Hematopoietic multipotent progenitor cell treated with erythropoietin and hydrocortisone succinate and interleukin-3 and kit ligand, for 4 days (in vitro differentiated cells): ENCODE data around the gene CCDC12.

Source experiments
- DNase-seq: peaks from one replicate; pipeline ENCODE4 v3.0.0-alpha.2; 2015

CCDC12 gene

DNA sequence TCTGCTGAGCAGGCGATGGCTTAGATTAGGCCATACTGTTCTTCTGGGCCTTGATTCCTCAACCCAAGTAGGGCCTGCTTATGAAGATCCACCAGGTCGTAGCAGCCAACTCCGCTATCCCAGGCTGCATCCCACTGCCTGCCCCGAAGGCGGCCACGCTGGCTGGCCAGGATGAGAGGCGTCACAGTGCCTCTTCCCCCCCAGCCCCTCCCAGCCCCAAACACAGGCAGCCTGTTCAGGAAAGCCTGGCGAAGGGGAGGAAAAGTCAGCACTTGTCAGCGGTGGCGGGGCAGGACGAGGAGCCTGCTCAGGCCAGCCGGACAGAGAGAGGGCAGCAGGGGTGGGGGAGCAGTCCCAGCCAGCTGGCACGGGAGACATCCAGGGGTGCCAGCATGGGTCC is 87.8 kb downstream of the CCDC12 start:
- DNase-seq: no peak

GRCh38 chr3:46887980-46888494 is 88.5 kb downstream of the CCDC12 start:
- DNase-seq: no peak

- DNase-seq: no peak
Observed at GRCh38 chr3:46885612-46886011, 90.9 kb downstream of the CCDC12 start.

- DNase-seq: no peak
Observed at GRCh38 chr3:46884929-46885328, 91.6 kb downstream of the CCDC12 start.

GRCh38 chr3:46884427-46884826 is 92.1 kb downstream of the CCDC12 start:
- DNase-seq: no peak

DNA sequence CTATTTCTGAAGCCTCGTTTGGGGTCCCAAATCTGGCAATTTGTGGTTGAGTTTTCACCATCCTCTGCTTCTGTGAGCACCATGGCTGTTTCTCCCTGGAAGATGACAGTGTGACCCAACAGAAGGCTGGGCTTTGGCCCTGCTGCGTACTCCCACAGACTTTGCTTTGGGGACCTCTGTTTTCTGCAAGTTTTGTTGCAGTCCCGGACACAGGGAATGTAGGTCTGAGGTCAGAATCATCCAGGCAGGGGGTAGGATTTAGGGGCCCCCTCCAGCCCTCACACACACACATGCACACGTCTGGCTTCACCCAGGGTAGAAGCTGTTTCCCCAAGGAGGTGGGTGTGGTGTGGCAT is 92.7 kb downstream of the CCDC12 start:
- no peak for DNase-seq

GRCh38 chr3:46883054-46883829 is 93.3 kb downstream of the CCDC12 start:
- DNase-seq: peak; percentile 64

GRCh38 chr3:46882377-46883053 is 94.0 kb downstream of the CCDC12 start:
- DNase-seq: peak; percentile 50

GRCh38 chr3:46881596-46882376 is 94.8 kb downstream of the CCDC12 start:
- DNase-seq: peak; percentile 26

GRCh38 chr3:46880884-46881595 is 95.5 kb downstream of the CCDC12 start:
- no peak for DNase-seq

DNA sequence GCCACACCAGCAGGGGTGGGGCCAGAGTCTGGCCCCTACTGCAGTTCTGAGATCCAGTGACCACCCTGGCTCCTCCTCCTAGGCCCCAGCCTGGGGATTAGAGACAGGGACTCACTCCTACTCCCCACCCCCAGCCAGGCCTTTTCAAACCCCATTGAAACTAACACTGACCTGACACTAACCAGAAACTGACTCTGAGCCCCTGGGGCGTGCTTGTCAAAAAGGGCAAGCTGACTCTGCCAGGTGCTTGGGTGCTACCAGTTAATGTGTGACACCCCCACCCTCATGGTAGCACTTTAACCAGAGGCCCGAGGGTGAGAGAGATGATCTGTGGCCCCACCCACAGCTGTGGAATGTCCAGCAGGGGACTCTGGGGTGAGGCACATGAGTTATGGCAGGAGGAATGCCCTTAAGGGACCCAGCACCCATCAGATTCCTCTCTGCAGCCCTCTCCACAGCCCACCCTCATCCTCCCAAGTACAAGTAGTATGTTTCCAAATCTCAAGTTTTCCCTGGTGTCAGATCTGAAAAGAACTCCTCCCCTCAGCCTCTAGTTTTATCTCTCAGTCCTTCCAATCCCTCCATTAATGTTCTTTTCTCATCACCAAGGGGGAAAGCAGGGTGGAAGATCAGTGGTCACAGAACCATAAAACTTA is 97.6 kb downstream of the CCDC12 start:
- no peak for DNase-seq

- DNase-seq: no peak
Observed at GRCh38 chr3:46877406-46878125, 99.0 kb downstream of the CCDC12 start, which contains the start of gene PTH1R. Gene PTH1R (plus strand): TSS chr3:46877721. CDS start chr3:46883560, 5,839 bp downstream.

DNA sequence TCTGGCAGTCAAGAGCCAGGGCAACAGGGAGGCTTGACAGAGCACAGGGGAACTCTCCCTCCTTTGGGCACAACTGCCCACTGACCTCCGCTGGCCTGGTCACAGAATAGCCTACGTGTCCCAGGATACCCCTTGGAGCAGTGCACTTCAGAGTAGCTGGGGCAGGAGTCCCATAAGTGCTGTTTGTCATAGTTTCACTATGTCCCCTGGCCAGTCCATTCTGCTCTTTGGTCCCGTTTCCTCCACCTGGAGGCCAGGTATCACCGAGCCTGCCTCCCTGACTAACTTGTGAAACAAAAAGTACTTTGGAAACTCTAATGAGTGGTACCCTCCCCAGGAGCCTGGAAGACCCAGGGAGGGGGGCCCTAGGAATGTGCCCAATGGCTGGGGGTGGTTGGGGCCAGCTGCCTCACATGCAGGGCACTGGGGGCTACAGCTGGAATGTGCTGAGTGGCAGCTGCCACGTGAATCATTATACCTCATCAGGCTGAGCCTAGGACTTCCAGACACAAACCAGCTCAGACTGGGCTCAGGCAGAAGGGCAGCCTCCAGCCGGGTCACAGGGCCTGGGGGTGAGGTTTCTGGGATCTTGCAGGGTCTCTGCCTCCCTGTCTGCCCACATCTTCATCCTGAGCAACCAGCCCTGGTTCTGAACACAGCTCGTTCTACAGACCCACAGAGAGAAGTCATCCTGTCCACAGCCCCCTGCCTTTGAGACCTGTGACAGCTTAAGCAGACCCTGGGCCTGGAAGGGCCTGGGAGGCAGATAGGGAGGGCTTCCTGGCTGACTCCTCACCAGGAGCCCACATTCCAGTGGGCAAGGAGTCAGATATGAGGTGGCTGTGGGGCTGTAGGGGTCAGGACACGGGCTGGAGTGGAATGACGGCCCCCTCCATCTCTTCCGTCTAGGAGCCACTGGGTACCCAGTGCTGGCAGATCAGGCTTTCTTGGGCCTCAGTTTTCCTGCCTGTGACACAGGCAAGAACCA is 99.9 kb downstream of the CCDC12 start:
- no peak for DNase-seq

DNA sequence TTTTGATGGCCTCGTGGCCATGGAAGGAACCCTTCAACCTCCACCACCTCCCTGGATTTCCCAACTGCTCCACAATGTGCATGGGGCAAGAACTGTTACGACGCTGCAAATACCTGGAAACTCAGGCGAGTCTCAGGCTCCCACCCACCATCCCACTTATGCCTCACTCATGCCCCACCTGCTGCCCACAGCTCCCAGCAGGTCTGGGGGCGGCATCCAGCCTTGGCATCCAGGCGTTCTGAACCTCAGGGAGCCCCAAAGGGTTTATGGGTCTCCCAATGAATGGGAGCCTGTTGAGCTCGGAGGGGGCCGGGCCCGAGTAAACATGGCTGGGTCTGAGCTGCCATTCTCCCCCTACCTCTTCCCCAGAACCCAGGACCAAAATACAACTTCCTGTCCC is 101.0 kb downstream of the CCDC12 start:
- DNase-seq: no peak

DNA sequence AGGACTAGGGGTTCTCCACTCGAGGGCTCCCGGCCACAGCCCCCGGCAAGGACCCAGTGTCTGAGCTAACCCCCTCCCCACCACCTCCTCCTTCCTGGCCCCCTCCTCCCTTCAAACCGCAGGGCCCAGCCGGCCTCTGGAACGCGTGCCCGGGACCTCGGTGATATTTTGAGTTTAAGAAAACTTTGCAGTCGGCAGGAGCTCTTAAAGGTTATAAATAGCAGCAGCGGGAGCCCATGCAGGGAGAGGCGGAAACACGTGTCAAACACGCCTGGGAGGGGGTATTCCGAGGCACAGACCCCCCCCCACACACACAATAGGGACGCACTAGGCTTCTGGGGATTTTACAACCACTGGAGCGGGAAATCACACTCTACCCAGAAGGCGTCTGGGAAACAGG is 102.1 kb downstream of the CCDC12 start:
- peak; percentile 41 for DNase-seq

DNA sequence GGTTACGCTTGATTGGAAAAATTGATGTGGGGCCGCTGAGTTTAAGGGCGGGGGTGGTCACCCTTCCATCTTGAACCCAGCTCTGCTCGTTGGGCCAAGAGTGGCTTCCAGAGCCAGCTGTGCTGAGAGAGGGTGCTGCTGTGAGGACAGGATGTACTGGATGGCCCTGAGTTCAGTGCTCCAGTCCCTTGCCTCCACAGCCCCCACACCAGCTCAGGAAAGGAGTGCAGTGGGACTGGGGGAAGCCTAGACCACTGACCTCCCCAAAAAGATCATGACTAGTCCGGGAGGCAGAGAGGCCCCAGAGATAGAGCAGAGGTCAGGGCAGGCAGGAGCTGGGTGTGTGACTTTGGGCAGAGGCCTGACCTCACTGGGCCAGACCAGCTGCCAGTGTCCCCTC is 103.0 kb downstream of the CCDC12 start:
- DNase-seq: no peak
